Activated CD4-positive, alpha-beta T cell treated with anti-CD3 and anti-CD28 coated beads, Interleukin-2, amount 50 U/mL, for 16 hours (primary cell): ENCODE measurements around the gene KBTBD12.
"Not testable (repeated sequence)": the region's sequence is repeated elsewhere in the genome, so short reads cannot be mapped to it uniquely, and the experiment has no call there.

Experiments used
- DNase-seq: peaks from one replicate; pipeline ENCODE4 v3.0.0-alpha.2; 2020

KBTBD12 gene

GRCh38 chr3:127915115-127915936 lies at the start of gene KBTBD12:
TSS of gene KBTBD12 (plus strand) at chr3:127915232. CDS start at chr3:127923062, 7,830 bp downstream.
- DNase-seq, result no peak

DNA sequence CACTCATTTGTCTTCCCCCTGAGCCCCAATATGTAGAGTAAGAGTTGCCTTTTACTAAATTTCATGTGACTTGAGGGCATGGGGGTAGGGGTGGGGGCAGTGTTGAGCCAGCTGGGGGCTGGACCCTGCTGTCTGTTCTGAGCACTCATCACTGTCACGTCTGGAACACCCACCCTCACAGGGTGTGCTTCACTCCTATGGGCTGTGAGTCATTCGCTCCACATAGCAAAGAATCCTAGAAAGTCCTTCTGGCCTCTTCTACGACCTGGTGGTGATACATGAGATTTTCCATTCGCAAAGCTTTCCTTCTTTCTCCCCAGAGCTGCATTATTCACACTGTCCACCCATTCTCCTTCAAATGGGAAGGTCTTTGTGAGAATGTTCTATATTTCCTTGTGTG lies 49.1 kb upstream of the KBTBD12 start:
- no peak for DNase-seq

DNA sequence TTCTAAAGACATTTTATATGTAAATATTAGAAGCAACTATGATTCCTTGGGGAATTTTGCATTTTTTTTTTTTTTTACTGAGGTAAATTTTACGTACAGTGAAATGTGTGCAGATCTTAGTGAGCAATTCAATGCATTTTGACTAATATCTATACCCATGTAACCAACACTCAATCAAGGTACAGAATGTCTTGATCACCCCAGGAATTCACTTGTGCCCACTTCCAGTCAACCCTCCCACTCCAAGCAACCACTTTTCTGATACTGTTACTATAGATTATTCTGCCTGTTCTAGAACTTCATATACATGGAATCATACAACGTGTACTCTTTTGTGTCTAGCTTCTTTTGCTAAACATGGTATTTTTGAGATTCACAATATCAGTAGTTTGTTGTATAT lies 47.6 kb upstream of the KBTBD12 start:
- no peak for DNase-seq

- no peak for DNase-seq
These were observed 47.0 kb upstream of the KBTBD12 start for GRCh38 chr3:127867986-127868385.

- DNase-seq, result no peak
These were observed 44.9 kb upstream of the KBTBD12 start for GRCh38 chr3:127870156-127870555.

GRCh38 chr3:127874097-127874496 lies 40.9 kb upstream of the KBTBD12 start:
- DNase-seq, result not testable (repeated sequence)

- no peak for DNase-seq
These were observed 33.4 kb upstream of the KBTBD12 start for GRCh38 chr3:127881586-127881985.

GRCh38 chr3:127884041-127884440 lies 31.0 kb upstream of the KBTBD12 start:
- no peak for DNase-seq

- no peak for DNase-seq
These were observed 28.6 kb upstream of the KBTBD12 start for GRCh38 chr3:127886231-127886955.

GRCh38 chr3:127886956-127887231 lies 28.1 kb upstream of the KBTBD12 start:
- DNase-seq, result no peak

- no peak for DNase-seq
These were observed 27.7 kb upstream of the KBTBD12 start for GRCh38 chr3:127887321-127887720.

DNA sequence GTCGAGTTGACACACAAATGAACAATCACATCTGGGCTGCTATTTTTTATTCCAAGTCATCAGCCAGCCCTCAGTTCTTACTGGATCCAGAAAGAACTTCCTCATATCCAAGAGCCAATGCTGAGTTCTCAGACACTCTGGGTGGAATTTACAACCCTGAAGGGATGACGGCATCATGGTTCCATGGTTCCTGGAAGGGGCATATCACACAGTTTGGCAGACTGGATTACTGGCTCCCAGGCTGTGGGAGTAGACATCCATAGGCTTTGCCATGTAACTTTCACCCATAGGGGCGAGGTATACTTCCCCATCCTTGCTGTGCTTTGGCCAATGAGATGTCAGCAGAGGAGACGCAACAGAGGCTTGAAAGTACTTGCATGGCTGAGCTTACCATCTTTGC lies 26.9 kb upstream of the KBTBD12 start:
- DNase-seq, result no peak

GRCh38 chr3:127888564-127889107 lies 26.4 kb upstream of the KBTBD12 start:
- no peak for DNase-seq

DNA sequence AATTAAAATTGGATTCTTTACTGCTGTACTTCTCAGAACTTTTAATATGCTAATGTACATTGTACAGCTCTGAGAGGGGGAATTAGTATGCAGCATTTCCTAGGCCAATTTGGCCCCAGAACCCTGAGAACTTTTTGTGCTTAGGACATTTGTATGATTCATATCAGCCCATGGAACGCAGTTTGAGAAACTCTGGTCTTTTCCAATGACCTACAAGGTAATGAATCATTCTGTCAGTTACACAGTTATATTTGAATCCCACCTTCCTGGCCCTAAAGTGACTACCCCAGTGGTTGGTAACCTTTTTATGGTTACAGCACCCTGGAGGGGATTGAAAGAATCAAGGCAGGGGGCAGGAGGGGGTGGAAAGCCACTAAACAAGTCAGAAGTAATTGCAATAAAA lies 25.6 kb upstream of the KBTBD12 start:
- peak; percentile 10 for DNase-seq

- DNase-seq, result no peak
These were observed 24.9 kb upstream of the KBTBD12 start for GRCh38 chr3:127889976-127890650.

DNA sequence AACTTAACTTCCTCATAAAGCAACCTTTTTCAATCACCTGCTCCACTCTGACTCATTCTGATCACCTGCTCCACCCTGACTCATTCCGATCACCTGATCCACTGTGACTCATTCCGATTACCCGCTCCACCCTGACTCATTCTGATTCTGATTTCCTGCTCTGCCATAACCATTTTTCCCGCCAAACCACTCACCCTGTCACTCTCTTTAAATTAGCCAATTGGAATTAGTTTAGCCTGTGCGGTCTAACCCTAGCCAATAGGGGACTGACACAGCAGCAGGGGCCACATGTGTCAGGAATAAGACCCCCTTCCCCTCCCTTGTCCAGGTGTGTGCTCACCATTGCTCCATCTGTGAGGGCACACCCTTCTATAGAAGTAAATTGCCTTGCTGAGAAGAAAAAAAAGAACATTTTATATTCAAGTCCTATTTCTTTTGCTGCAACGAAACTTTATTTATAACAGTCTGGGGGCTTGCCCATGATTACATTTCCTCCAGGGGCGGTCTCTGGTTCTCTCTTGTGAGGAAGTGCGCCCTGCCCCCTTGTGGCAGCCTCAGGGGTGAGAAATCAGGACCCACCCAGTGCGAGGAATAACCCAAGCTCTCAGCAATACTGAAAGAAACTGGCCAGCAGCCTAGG lies 24.3 kb upstream of the KBTBD12 start:
- DNase-seq, result peak; percentile 84

GRCh38 chr3:127894481-127894880 lies 20.6 kb upstream of the KBTBD12 start:
- no peak for DNase-seq

GRCh38 chr3:127899200-127899599 lies 15.8 kb upstream of the KBTBD12 start:
- DNase-seq, result no peak

DNA sequence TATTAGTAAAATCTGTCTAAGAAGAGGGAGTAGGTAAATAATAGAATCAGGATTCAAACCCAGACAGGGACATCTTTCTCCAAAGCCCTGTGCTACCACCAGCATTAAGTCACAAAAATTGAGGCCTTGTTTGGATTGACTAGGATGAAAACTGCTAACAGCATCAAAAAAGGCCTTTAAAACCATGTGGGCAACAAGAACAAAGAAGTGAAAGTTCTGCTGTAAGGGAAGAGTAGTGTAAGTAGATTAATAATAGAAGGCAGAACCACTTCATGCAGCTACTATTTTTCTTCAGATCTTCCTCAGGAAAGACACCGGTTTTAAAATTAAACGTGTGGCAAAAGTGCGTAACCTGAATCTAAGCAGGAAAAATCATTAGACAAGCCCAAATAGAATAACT lies 15.3 kb upstream of the KBTBD12 start:
- no peak for DNase-seq

- DNase-seq, result no peak
These were observed 14.5 kb upstream of the KBTBD12 start for GRCh38 chr3:127900536-127900935.

DNA sequence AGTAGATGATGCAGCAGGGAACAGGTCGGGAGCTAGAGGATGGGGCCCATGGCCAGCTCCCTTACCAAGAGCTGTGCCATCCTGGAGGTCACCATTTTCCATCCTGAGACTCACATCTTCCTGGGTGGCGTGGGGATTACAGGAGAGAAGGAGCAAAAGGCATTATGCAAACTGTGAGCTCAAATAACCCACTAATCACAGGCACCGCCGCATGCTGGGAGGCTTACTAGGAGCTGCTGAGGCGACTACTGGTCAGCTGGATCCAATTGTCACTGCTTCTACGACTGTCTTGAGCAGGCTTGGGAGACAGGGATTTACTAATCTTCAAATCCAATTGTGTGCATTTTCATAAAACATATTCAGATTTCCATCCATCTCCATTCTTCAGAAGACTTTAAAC lies 12.5 kb upstream of the KBTBD12 start:
- DNase-seq, result no peak

GRCh38 chr3:127903611-127904375 lies 11.2 kb upstream of the KBTBD12 start:
- DNase-seq, result no peak
